Smooth muscle cell of the pulmonary artery (primary cell): ENCODE measurements around the gene HMGB2. TPM values are rescaled to one million over a fixed set of nuclear protein-coding genes. Genes with fewer than 3 reads are reported as not detected.

Experiments used
- total RNA-seq: library from RNA; depleted of rRNA; stranded (reverse); fragments of >200 nt; gene quantifications from 2 replicates; pipeline ENCODE4 v1.2.3, GENCODE V29; 2014

HMGB2 gene
- total RNA-seq = 13.3 and 22.9 TPM in 2 replicates

GRCh38 chr4:173334085-173334890, at the start of gene HMGB2:
TSS of gene HMGB2 (minus strand) at chr4:173334358. CDS start at chr4:173333649, 709 bp downstream.

GRCh38 chr4:173370477-173371291, 36.5 kb upstream of the HMGB2 start, which contains the start of gene SAP30:
TSS of gene SAP30 (plus strand) at chr4:173370954. CDS start at chr4:173371183, 229 bp downstream.

Other genes with a start within 250 kb of the HMGB2 start
- 37.7 and 41.4 TPM in 2 replicates for gene GALNT7, start 165.5 kb downstream of the HMGB2 start, total RNA-seq
- gene SAP30, start 36.6 kb upstream of the HMGB2 start, total RNA-seq = 25.5 and 28.2 TPM in 2 replicates
- gene SCRG1, start 64.8 kb upstream of the HMGB2 start, total RNA-seq = 0.50 and 3.6 TPM in 2 replicates
- 5.4 and 6.9 TPM in 2 replicates for gene HAND2, start 195.9 kb upstream of the HMGB2 start, total RNA-seq